ENCODE measurements around the gene SCIN.

- TF ChIP-seq POLR2AphosphoS5 (IDR thresholded peaks at IDR 0.05; ENCODE audit: low read depth, low read length) (no peak), ZNF274 (IDR thresholded peaks at IDR 0.05; ENCODE audit: low read depth, low read length) (no peak), EZH2phosphoT487 (IDR thresholded peaks at IDR 0.05; ENCODE audit: borderline replicate concordance) (no peak), REST (IDR thresholded peaks at IDR 0.05; ENCODE audit: low read depth) (no peak), CTCF (IDR thresholded peaks at IDR 0.05 in 2 of 3, conservative IDR thresholded peaks at IDR 0.05 in 1 of 3; ENCODE audit: borderline replicate concordance in 1 of 3, insufficient read depth in 1 of 3, low read depth in 2 of 3, low read length in 2 of 3) (no peak), EZH2 (IDR thresholded peaks at IDR 0.05) (no peak), ZFX (IDR thresholded peaks at IDR 0.05) (no peak), POLR2A (IDR thresholded peaks at IDR 0.05; ENCODE audit: borderline replicate concordance, extremely low read depth, insufficient read depth, insufficient read length) (no peak)
Observed at GRCh38 chr7:12655161-12655560, 84.6 kb downstream of the SCIN start.

Measured in HCT116 (cell line).